Lung (tissue), 12 donors: ENCODE data around the gene CCDC85C. TPM values are rescaled to one million over a fixed set of nuclear protein-coding genes. Genes with fewer than 3 reads are reported as not detected.

Experiments used
- ATAC-seq: fragments of 200-7000 bp; cut with Tn5 transposase; one replicate; pipeline ENCODE4 v1.9.1; 2020; ENCODE audit warnings: moderate number of reproducible peaks; ENCODE audit not compliant: insufficient read depth, low FRiP score
- DNase-seq, 3 donors: peaks; one replicate each; pipeline ENCODE4 v3.0.0-alpha.2; 2013 to 2017
- H3K27ac ChIP-seq, 2 donors: one replicate each; pipeline ENCODE4 v1.5.1; 2013; ENCODE audit warnings: mild to moderate bottlenecking in 2 of 2, moderate library complexity in 2 of 2, control low read depth in 1 of 2, inconsistent platforms in 1 of 2, low read depth in 1 of 2, low read length in 1 of 2
- H3K27me3 ChIP-seq, 3 donors: one replicate each; pipeline ENCODE4 v1.5.1; 2013; ENCODE audit warnings: low read length in 2 of 3; ENCODE audit not compliant: control insufficient read depth in 3 of 3, insufficient read depth in 3 of 3
- H3K36me3 ChIP-seq, 4 donors: one replicate each; pipeline ENCODE4 v1.5.1; 2013; ENCODE audit warnings: low read length in 4 of 4, mild to moderate bottlenecking in 1 of 4, moderate library complexity in 1 of 4; ENCODE audit not compliant: control insufficient read depth in 4 of 4, insufficient read depth in 4 of 4
- H3K4me1 ChIP-seq, 5 donors: one replicate each; pipeline ENCODE4 v1.5.1; 2013; ENCODE audit warnings: low read length in 5 of 5, mild to moderate bottlenecking in 2 of 5, moderate library complexity in 1 of 5; ENCODE audit not compliant: control insufficient read depth in 5 of 5, insufficient read depth in 5 of 5
- H3K4me3 ChIP-seq: one replicate; pipeline ENCODE4 v1.5.1; 2013; ENCODE audit warnings: mild to moderate bottlenecking, control low read depth, moderate library complexity
- H3K9ac ChIP-seq, 2 donors: one replicate each; pipeline ENCODE4 v1.5.1; 2013; ENCODE audit warnings: low read length in 2 of 2, control low read depth in 1 of 2; ENCODE audit not compliant: insufficient read depth in 1 of 2
- H3K9me3 ChIP-seq, 4 donors: one replicate each; pipeline ENCODE4 v1.5.1; 2013; ENCODE audit warnings: low read length in 3 of 4, mild to moderate bottlenecking in 1 of 4, moderate library complexity in 1 of 4; ENCODE audit not compliant: control insufficient read depth in 4 of 4, insufficient read depth in 3 of 4
- WGBS, 2 donors: extraction: QIAGEN DNeasy Blood & Tissue Kit; methylation state at CpG; one replicate each; pipeline ENCODE4 v1.1.7; 2013; 5-methylcytosine and 5-hydroxymethylcytosine counted together
- polyA plus RNA-seq, 2 donors: library from polyadenylated mRNA; stranded (reverse); fragments of 200-250 nt; gene quantifications; one replicate each; pipeline ENCODE4 v1.2.1, GENCODE V29; 2013
- total RNA-seq, 2 donors: library from RNA; depleted of rRNA in 1 of 2; stranded (reverse); fragments of >200 nt in 1 of 2; gene quantifications; one replicate each; pipeline ENCODE4 v1.2.1, GENCODE V29; 2014 to 2021
- TF ChIP-seq, protein P1 (sequence below): IDR thresholded peaks from 2 replicates; pipeline ENCODE4 v1.5.1; 2012; ENCODE audit warnings: mild to moderate bottlenecking; ENCODE audit errors: control extremely low read depth, extremely low read depth
- donor health status: control.
- donor health status: control.
- donor health status: Bipolar disorder and iron deficiency.
- donor health status: healthy.
- donor health status: DM: yes; HTN: yes; CAD: no.

CCDC85C gene
- total and polyA plus RNA-seq, 4 donors: 2.8 to 19.8 (median 17.6) TPM

DNA sequence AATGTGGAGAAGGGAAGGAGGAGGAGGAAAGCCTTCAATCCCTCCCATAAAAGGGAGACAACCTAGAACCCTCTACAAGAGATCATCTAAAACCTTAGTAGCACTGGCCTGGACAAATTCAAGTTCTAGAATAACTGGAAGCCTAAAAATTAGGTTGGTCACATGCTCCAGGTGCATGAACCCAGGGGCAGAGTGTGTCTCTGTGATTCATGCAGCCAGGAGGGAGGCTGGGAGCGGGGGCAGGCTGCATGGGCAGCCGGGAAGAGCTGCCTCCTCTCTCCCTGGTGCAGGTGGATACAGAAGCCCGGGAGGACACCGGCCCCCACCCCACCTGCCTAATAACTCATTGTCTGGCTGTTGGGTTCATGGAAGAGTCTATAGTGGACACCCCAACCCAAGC lies 38.6 kb downstream of the CCDC85C start:
- no peak overlapping the region for H3K4me3 ChIP-seq
- H3K9me3 ChIP-seq: peaks cover 0 to 2% (median 0%) of the 10 kb centered on the region in 4 donors
- no peaks in the 10 kb centered on the region for H3K27me3 ChIP-seq
- no peak overlapping the region for H3K9ac ChIP-seq
- peaks cover 5 to 58% (median 51%) of the 10 kb centered on the region in 5 donors for H3K4me1 ChIP-seq
- ATAC-seq: no peak
- H3K36me3 ChIP-seq: no peaks in the 10 kb centered on the region
- WGBS, 2 donors: 87 to 91% methylated on average over 4 of the region's 4 CpGs
- H3K27ac ChIP-seq: no peak overlapping the region
- TF ChIP-seq, protein P1, sequence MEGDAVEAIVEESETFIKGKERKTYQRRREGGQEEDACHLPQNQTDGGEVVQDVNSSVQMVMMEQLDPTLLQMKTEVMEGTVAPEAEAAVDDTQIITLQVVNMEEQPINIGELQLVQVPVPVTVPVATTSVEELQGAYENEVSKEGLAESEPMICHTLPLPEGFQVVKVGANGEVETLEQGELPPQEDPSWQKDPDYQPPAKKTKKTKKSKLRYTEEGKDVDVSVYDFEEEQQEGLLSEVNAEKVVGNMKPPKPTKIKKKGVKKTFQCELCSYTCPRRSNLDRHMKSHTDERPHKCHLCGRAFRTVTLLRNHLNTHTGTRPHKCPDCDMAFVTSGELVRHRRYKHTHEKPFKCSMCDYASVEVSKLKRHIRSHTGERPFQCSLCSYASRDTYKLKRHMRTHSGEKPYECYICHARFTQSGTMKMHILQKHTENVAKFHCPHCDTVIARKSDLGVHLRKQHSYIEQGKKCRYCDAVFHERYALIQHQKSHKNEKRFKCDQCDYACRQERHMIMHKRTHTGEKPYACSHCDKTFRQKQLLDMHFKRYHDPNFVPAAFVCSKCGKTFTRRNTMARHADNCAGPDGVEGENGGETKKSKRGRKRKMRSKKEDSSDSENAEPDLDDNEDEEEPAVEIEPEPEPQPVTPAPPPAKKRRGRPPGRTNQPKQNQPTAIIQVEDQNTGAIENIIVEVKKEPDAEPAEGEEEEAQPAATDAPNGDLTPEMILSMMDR: no peak
- no peak for DNase-seq

DNA sequence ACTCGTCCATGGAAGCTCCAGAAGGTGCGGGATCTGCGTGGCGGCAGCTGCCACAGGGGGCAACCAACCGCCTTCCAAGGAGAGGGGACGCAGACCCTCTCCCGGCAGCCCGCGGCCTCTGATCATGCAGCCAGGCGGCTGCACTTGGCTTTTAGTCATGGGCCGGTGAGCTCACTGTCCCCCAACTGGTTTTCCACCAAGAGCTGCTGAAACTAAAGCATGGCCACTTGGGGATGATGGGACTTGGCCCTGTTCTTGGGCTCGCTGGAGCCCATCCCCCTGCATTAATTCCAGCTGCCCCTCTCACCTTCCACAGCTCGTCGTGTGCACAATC lies 39.1 kb downstream of the CCDC85C start:
- Histone ChIP-seq H3K9me3 (peaks cover 0 to 2% (median 0%) of the 10 kb centered on the region in 4 donors), H3K27ac (peak overlapping the region in 1 of 2 donors; percentile 3), H3K36me3 (no peaks in the 10 kb centered on the region), H3K27me3 (no peaks in the 10 kb centered on the region), H3K4me3 (no peak overlapping the region), H3K4me1 (peaks cover 5 to 55% (median 48%) of the 10 kb centered on the region in 5 donors), H3K9ac (no peak overlapping the region)
- no peak for ATAC-seq
- TF ChIP-seq, protein P1: no peak
- 67 to 71% methylated on average over 14 of the region's 14 CpGs for WGBS, 2 donors
- DNase-seq: peak in 1 of 3 donors; percentile 51

DNA sequence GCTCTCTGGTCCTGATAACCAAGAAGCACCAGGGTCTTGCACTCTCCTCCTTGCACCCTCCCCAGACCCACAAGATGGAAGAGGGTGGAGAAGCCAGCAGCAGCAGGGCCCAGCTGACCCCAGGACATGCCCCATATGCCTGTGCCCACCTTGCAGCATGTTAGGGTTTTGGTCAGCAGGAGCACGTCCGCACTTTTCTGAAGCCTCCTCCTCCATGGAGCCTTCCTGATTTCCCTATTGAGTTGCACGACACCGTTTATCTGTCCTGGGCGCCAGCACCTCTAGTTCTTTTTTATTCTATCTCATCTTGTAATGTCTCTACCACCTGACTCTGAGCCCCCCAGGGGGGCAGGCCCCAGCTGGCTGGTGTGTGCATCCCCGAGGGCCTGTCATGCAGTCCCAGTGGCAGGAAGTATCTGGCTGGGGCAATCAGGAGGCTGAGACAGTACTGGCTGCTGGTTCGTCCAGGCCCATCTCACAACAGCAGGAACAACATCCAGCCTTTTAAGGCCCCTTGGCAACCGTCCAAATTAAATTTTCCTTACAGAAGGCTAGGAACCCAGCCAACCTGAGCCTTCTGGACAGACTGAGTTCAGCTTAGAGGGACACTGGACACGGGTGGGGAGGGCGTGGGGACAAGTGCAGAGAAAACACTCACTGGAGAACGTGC lies 39.6 kb downstream of the CCDC85C start:
- 59 to 68% methylated on average over 11 of the region's 11 CpGs for WGBS, 2 donors
- Histone ChIP-seq H3K9me3 (peaks cover 0 to 2% (median 0%) of the 10 kb centered on the region in 4 donors), H3K36me3 (no peaks in the 10 kb centered on the region), H3K9ac (no peak overlapping the region), H3K4me3 (no peak overlapping the region), H3K27ac (peak overlapping the region in 1 of 2 donors; percentile 4), H3K4me1 (peaks cover 5 to 50% (median 46%) of the 10 kb centered on the region in 5 donors), H3K27me3 (no peaks in the 10 kb centered on the region)
- ATAC-seq (no peak), DNase-seq (peak; percentile 80 to 96 (median 94))
- TF ChIP-seq, protein P1: no peak
